Body of pancreas (tissue), 4 donors: ENCODE results near the gene ADAMTS17.

Experiments
- POLR2A ChIP-seq, 3 donors: fragments of 450-650 bp; IDR thresholded peaks; one replicate each; pipeline ENCODE4 v1.6.1; 2016; ENCODE audit warnings: antibody characterized with exemption in 3 of 3, mild to moderate bottlenecking in 2 of 3
- TF ChIP-seq, protein P1 (sequence below), 7 experiments: fragments of 450-650 bp in 4 of 7; fragments of 200-600 bp in 3 of 7; sonication (generic) in 3 of 7; IDR thresholded peaks; one replicate each; pipeline ENCODE4 v1.5.1; 2016 to 2019; ENCODE audit warnings: antibody characterized with exemption in 7 of 7

GRCh38 chr15:100172356-100173024 is 169.3 kb downstream of the ADAMTS17 start:
- TF ChIP-seq, protein P1, sequence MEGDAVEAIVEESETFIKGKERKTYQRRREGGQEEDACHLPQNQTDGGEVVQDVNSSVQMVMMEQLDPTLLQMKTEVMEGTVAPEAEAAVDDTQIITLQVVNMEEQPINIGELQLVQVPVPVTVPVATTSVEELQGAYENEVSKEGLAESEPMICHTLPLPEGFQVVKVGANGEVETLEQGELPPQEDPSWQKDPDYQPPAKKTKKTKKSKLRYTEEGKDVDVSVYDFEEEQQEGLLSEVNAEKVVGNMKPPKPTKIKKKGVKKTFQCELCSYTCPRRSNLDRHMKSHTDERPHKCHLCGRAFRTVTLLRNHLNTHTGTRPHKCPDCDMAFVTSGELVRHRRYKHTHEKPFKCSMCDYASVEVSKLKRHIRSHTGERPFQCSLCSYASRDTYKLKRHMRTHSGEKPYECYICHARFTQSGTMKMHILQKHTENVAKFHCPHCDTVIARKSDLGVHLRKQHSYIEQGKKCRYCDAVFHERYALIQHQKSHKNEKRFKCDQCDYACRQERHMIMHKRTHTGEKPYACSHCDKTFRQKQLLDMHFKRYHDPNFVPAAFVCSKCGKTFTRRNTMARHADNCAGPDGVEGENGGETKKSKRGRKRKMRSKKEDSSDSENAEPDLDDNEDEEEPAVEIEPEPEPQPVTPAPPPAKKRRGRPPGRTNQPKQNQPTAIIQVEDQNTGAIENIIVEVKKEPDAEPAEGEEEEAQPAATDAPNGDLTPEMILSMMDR (IDR thresholded peaks at IDR 0.05): no peak
- no peak for TF ChIP-seq POLR2A (IDR thresholded peaks at IDR 0.05)
